Upper lobe of right lung (tissue), 1 donor: Measurements from ENCODE around the gene PANK4. TPM values are rescaled to one million over a fixed set of nuclear protein-coding genes. Genes with fewer than 3 reads are reported as not detected.
"Not testable (repeated sequence)": the region's sequence is repeated elsewhere in the genome, so short reads cannot be mapped to it uniquely, and the experiment has no call there.

Experiments
- ATAC-seq: fragments of 200-7000 bp; cut with Tn5 transposase; one replicate; pipeline ENCODE4 v1.9.1; 2020; ENCODE audit warnings: mild to moderate bottlenecking, moderate library complexity
- DNase-seq: peaks from one replicate; pipeline ENCODE4 v3.0.0-alpha.2; 2020
- H3K27ac ChIP-seq: fragments of 200-600 bp; one replicate; pipeline ENCODE4 v1.8.0; 2022
- H3K27me3 ChIP-seq: fragments of 200-600 bp; one replicate; pipeline ENCODE4 v1.8.0; 2022; ENCODE audit warnings: mild to moderate bottlenecking
- H3K36me3 ChIP-seq: fragments of 200-600 bp; one replicate; pipeline ENCODE4 v1.8.0; 2022
- H3K4me1 ChIP-seq: fragments of 200-600 bp; one replicate; pipeline ENCODE4 v1.8.0; 2022
- H3K4me3 ChIP-seq: fragments of 200-600 bp; one replicate; pipeline ENCODE4 v1.8.0; 2022; ENCODE audit warnings: mild to moderate bottlenecking
- H3K9me3 ChIP-seq: fragments of 200-600 bp; one replicate; pipeline ENCODE4 v1.8.0; 2022
- CTCF ChIP-seq: fragments of 200-600 bp; IDR thresholded peaks from one replicate; pipeline ENCODE4 v1.8.0; 2022; ENCODE audit warnings: antibody characterized with exemption
- intact Hi-C: fragments of 100-400 bp; cut with DNase I; formaldehyde crosslinking; loops from one replicate; pipeline ENCODE4 v1.11.0; 2022
- total RNA-seq: library from RNA; stranded (reverse); fragmentation: NEBNext Ultra II Directional; extraction: Animal tissue kit (Norgen Biotek cat#: 25700); gene quantifications from one replicate; pipeline ENCODE4 v1.2.1, GENCODE V29; 2021
- donor health status: DM: no; HTN: yes; CAD: no; lungs with severe emphysema.

PANK4 gene
- total RNA-seq, 1 donor from 2014 or later, result 36.4 TPM

- DNase-seq (no peak), ATAC-seq (no peak)
- no peaks in the 10 kb centered on the region for H3K4me1 ChIP-seq
- TF ChIP-seq CTCF, result no peak
- H3K4me3 ChIP-seq, result no peak overlapping the region
- no peak overlapping the region for H3K27ac ChIP-seq
- no peaks in the 10 kb centered on the region for H3K9me3 ChIP-seq
- H3K27me3 ChIP-seq, result no peaks in the 10 kb centered on the region
- H3K36me3 ChIP-seq, result no peaks in the 10 kb centered on the region
- intact Hi-C loops, result no loop called here
Observed at GRCh38 chr1:2569060-2569459, 42.7 kb upstream of the PANK4 start.

- H3K4me1 ChIP-seq, H3K4me3 ChIP-seq, intact Hi-C loops, DNase-seq, H3K9me3 ChIP-seq, H3K36me3 ChIP-seq, H3K27ac ChIP-seq, H3K27me3 ChIP-seq: not testable (repeated sequence)
- ATAC-seq, result peak; percentile 7
Observed at GRCh38 chr1:2568187-2568816, 41.9 kb upstream of the PANK4 start.

- Histone ChIP-seq H3K4me1 (no peaks in the 10 kb centered on the region), H3K36me3 (peaks cover 17% of the 10 kb centered on the region), H3K27me3 (no peaks in the 10 kb centered on the region), H3K9me3 (no peaks in the 10 kb centered on the region), H3K4me3 (no peak overlapping the region), H3K27ac (no peak overlapping the region)
- no peak for TF ChIP-seq CTCF
- intact Hi-C loops, result no loop called here
- ATAC-seq (no peak), DNase-seq (no peak)
Observed at GRCh38 chr1:2567083-2567679, 40.8 kb upstream of the PANK4 start.

GRCh38 chr1:2566101-2567045 lies 40.0 kb upstream of the PANK4 start:
- no peak overlapping the region for H3K27ac ChIP-seq
- H3K4me1 ChIP-seq, result no peaks in the 10 kb centered on the region
- no peaks in the 10 kb centered on the region for H3K27me3 ChIP-seq
- intact Hi-C loops, result no loop called here
- TF ChIP-seq CTCF, result no peak
- ATAC-seq (no peak), DNase-seq (no peak)
- H3K4me3 ChIP-seq, result no peak overlapping the region
- peaks cover 25% of the 10 kb centered on the region for H3K36me3 ChIP-seq
- H3K9me3 ChIP-seq, result no peaks in the 10 kb centered on the region

- no peak for DNase-seq
- Histone ChIP-seq H3K36me3 (peaks cover 37% of the 10 kb centered on the region), H3K27ac (no peak overlapping the region), H3K9me3 (no peaks in the 10 kb centered on the region), H3K4me3 (no peak overlapping the region), H3K27me3 (no peaks in the 10 kb centered on the region), H3K4me1 (no peaks in the 10 kb centered on the region)
- no peak for TF ChIP-seq CTCF
- no peak for ATAC-seq
- intact Hi-C loops, result no loop called here
Observed at GRCh38 chr1:2564815-2565374, 38.5 kb upstream of the PANK4 start.
